GM12878 (cell line): ENCODE results near the gene FAM193A. TPM values are rescaled to one million over a fixed set of nuclear protein-coding genes. Genes with fewer than 3 reads are reported as not detected.
A peak's percentile ranks its signal among the peaks of the same experiment; 100 is the strongest.

Experiments used
- ATAC-seq: fragments of 200-7000 bp; cut with Tn5 transposase; 3 replicates; pipeline ENCODE4 v1.9.1; 2020; ENCODE audit warnings: mild to moderate bottlenecking, moderate library complexity
- BruUV-seq: library from RNA; stranded (reverse); fragments of 400-500 nt; replicated peaks from 2 replicates; lab custom pipeline; 2021; lab: Mats Ljungman, UMichigan
- CTCF ChIA-PET: fragments of 300-600 bp; sonication (Branson Sonifier 250); formaldehyde crosslinking; extraction: SDS; loops from one replicate; lab custom pipeline; 2021; ENCODE audit warnings: inconsistent platforms; lab: Yijun Ruan, JAX
- POLR2A ChIA-PET: fragments of 350-600 bp; formaldehyde crosslinking; extraction: SDS; loops from one replicate; lab custom pipeline; 2021; ENCODE audit warnings: inconsistent platforms; lab: Charles Lee
- RAD21 ChIA-PET: fragments of 300-600 bp; sonication (Branson Sonifier 250); formaldehyde crosslinking; loops from one replicate; lab custom pipeline; 2023; ENCODE audit warnings: antibody characterized with exemption; ENCODE audit not compliant: unreplicated experiment; lab: Charles Lee
- SMC1A ChIA-PET: fragments of 300-600 bp; sonication (Branson Sonifier 250); formaldehyde crosslinking; loops from one replicate; lab custom pipeline; 2023; ENCODE audit not compliant: unreplicated experiment, uncharacterized antibody; lab: Charles Lee
- DNase-seq: peaks from one replicate; pipeline ENCODE4 v3.0.0-alpha.2; 2011; ENCODE audit warnings: low read depth, low spot score
- FAIRE-seq: peaks from 3 replicates; lab custom pipeline; 2011; peaks lifted over from hg19 to GRCh38; lab: Jason Lieb, UNC
- H2AFZ ChIP-seq: 2 replicates; pipeline ENCODE4 v1.6.0; 2011; ENCODE audit warnings: low read depth, low read length, control low read depth; ENCODE audit not compliant: control insufficient read depth
- H3K27ac ChIP-seq: 2 replicates; pipeline ENCODE4 v1.5.1; 2011; ENCODE audit warnings: control low read depth; ENCODE audit not compliant: control insufficient read depth, insufficient read depth
- H3K27me3 ChIP-seq, 2 experiments: replicated peaks in 1 of 2; 2 replicates each; pipeline versions ENCODE4 v1.6.0 to v1.6.1; 2011; ENCODE audit warnings: low read length in 1 of 2; ENCODE audit not compliant: control insufficient read depth in 2 of 2, insufficient read depth in 2 of 2
- H3K36me3 ChIP-seq, 2 experiments: 2 replicates each; pipeline ENCODE4 v1.5.1; 2011; ENCODE audit warnings: low read length in 1 of 2; ENCODE audit not compliant: control insufficient read depth in 2 of 2, insufficient read depth in 2 of 2
- H3K4me1 ChIP-seq: 2 replicates; pipeline ENCODE4 v1.6.1; 2011; ENCODE audit warnings: mild to moderate bottlenecking, low read length, moderate library complexity, mixed read lengths; ENCODE audit not compliant: control insufficient read depth, insufficient read depth
- H3K4me2 ChIP-seq: 2 replicates; pipeline ENCODE4 v1.6.0; 2011; ENCODE audit warnings: control low read depth; ENCODE audit not compliant: control insufficient read depth, insufficient read depth
- H3K4me3 ChIP-seq: fragments of 200-600 bp; sonication (generic); 2 replicates; pipeline ENCODE4 v1.5.1; 2016
- H3K79me2 ChIP-seq: 2 replicates; pipeline ENCODE4 v1.6.0; 2011; ENCODE audit warnings: low read length; ENCODE audit not compliant: control insufficient read depth, insufficient read depth
- H3K9ac ChIP-seq: 2 replicates; pipeline ENCODE4 v1.8.0; 2011; ENCODE audit warnings: low read length, control low read depth, mixed read lengths; ENCODE audit not compliant: control insufficient read depth, insufficient read depth
- H3K9me3 ChIP-seq: replicated peaks from 3 replicates; pipeline ENCODE4 v1.5.1; 2011; ENCODE audit warnings: mild to moderate bottlenecking, low read length; ENCODE audit not compliant: control insufficient read depth, insufficient read depth
- H4K20me1 ChIP-seq: 2 replicates; pipeline ENCODE4 v1.6.0; 2011; ENCODE audit not compliant: control insufficient read depth, insufficient read depth
- ZSCAN29 ChIP-seq: fragments of 450-650 bp; IDR thresholded peaks from 2 replicates; pipeline ENCODE4 v1.6.1; 2017; ENCODE audit warnings: mild to moderate bottlenecking, moderate library complexity
- WGBS: methylation state at CpG from one replicate; pipeline ENCODE4 v1.1.6; 2016; ENCODE audit warnings: low lambda C conversion rate; ENCODE audit not compliant: insufficient replicate concordance, insufficient coverage; ENCODE audit errors: missing lambda C conversion rate; 5-methylcytosine and 5-hydroxymethylcytosine counted together
- in situ Hi-C: fragments of 300-500 bp; cut with MboI; formaldehyde crosslinking; loops from 9 replicates; pipeline ENCODE4 v1.14.3; 2018; ENCODE audit warnings: mixed read lengths
- intact Hi-C: fragments of 100-400 bp; cut with micrococcal nuclease; formaldehyde crosslinking; loops from one replicate; pipeline ENCODE4 v1.14.2; 2022; ENCODE audit not compliant: unreplicated experiment
- polyA plus RNA-seq, 11 experiments: library from polyadenylated mRNA; depleted of rRNA in 4 of 11; unstranded in 6 of 11; stranded (reverse) in 5 of 11; fragments of >200 nt; fragmentation: Nextera tagmentation in 4 of 11; fragmentation: Illumina TruSeq in 1 of 11; extraction: Ambion mirVana in 4 of 11; extraction: Trizol in 1 of 11; gene quantifications; 1 replicate in 1 of 11; 2 replicates in 10 of 11; pipeline versions ENCODE4 v1.2.1 to v1.2.3, GENCODE V29; 2011 to 2016; ENCODE audit warnings: inconsistent platforms in 2 of 11, missing spikeins in 2 of 11, low read depth in 1 of 11
- total RNA-seq, 4 experiments: library from RNA; depleted of rRNA in 3 of 4; stranded (reverse); fragments of >200 nt in 3 of 4; fragmentation: Illumina TruSeq in 1 of 4; extraction: Trizol in 1 of 4; gene quantifications; 2 replicates each; pipeline versions ENCODE4 v1.2.1 to v1.2.3, GENCODE V29; 2013 to 2021
- TF ChIP-seq, protein P1 (sequence below): fragments of 450-650 bp; IDR thresholded peaks from 2 replicates; pipeline ENCODE4 v1.6.1; 2017; ENCODE audit warnings: mild to moderate bottlenecking, moderate library complexity

FAM193A gene
- total and polyA plus RNA-seq, 10 of the 15 experiments (the other 5 are each of a cell fraction or from before 2014, with no cell fraction given), result 0.52 to 23.3 (median 7.4) TPM

DNA sequence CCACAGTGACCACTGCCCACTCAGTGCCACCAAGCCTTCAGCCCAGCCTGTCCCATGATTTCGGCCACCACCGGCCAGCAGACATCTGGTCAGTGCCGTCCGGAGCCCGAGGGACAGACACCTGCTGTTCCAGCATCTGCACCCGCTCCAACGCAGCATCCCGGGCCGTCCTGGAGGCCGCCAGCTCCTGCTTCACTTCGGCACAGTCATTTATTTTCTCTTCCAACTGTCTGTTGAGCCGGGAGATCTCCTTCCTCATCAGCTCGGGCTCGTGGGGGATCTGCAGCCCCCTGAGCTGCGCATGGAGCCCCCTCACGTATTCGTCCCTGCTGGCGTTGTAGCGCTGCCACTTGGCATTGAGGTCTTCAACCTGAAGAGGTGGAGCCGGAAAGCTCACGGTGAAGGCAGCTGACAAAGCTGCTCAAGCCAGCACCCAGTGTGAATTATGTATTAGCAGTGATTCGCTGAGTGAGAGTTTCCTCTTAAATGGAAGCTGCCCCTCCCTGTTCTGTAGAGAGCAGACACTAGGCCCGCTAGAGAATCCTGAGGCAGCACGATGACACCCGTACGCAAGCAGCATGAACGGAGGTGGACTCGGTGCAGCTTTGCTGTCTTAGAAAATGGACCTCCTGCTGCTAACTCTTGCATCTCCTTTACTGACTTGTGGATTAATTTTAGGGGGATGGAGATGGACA is 208.3 kb downstream of the FAM193A start:
- Histone ChIP-seq H2AFZ (no peak overlapping the region), H3K4me1 (peaks cover 47% of the 10 kb centered on the region), H3K4me2 (no peak overlapping the region), H3K9ac (no peak overlapping the region), H3K79me2 (peaks cover 21% of the 10 kb centered on the region), H3K27me3 (no peaks in the 10 kb centered on the region), H3K4me3 (peak overlapping the region; percentile 10; the same call in 1 of the 2 replicates), H3K27ac (peak overlapping the region; percentile 91), H3K36me3 (peaks cover 21 to 28% of the 10 kb centered on the region in 2 experiments), H4K20me1 (no peaks in the 10 kb centered on the region), H3K9me3 (no peaks in the 10 kb centered on the region; the same call in 2 of the 3 replicates)
- no peak for FAIRE-seq
- WGBS, result 91% methylated on average over 27 of the region's 28 CpGs
- ChIA-PET SMC1A (interaction anchor here (4.3 kb wide), 1 partner anchor 48 kb away, joined by 31 read pairs; no protein-coding TSS in a partner anchor), RAD21 (interaction anchor here (0.6 to 4.7 kb wide), 4 partner anchors 10 to 49 kb away, joined by 4 to 29 read pairs (median 20); no protein-coding TSS in a partner anchor), CTCF (interaction anchor here (0.5 to 1.2 kb wide), 3 partner anchors 43 to 226 kb away, joined by 3 read pairs; no protein-coding TSS in a partner anchor), POLR2A (interaction anchor here (0.5 to 2.8 kb wide), 4 partner anchors 11 to 209 kb away, joined by 3 to 18 read pairs (median 12); partner anchors contain the start of gene TNIP2)
- intact Hi-C loops (loop anchor here (5.0 kb wide), 1 partner anchor 32 kb away; no protein-coding TSS in a partner anchor), in situ Hi-C loops (no loop called here)
- DNase-seq, result no peak
- TF ChIP-seq, protein P1, sequence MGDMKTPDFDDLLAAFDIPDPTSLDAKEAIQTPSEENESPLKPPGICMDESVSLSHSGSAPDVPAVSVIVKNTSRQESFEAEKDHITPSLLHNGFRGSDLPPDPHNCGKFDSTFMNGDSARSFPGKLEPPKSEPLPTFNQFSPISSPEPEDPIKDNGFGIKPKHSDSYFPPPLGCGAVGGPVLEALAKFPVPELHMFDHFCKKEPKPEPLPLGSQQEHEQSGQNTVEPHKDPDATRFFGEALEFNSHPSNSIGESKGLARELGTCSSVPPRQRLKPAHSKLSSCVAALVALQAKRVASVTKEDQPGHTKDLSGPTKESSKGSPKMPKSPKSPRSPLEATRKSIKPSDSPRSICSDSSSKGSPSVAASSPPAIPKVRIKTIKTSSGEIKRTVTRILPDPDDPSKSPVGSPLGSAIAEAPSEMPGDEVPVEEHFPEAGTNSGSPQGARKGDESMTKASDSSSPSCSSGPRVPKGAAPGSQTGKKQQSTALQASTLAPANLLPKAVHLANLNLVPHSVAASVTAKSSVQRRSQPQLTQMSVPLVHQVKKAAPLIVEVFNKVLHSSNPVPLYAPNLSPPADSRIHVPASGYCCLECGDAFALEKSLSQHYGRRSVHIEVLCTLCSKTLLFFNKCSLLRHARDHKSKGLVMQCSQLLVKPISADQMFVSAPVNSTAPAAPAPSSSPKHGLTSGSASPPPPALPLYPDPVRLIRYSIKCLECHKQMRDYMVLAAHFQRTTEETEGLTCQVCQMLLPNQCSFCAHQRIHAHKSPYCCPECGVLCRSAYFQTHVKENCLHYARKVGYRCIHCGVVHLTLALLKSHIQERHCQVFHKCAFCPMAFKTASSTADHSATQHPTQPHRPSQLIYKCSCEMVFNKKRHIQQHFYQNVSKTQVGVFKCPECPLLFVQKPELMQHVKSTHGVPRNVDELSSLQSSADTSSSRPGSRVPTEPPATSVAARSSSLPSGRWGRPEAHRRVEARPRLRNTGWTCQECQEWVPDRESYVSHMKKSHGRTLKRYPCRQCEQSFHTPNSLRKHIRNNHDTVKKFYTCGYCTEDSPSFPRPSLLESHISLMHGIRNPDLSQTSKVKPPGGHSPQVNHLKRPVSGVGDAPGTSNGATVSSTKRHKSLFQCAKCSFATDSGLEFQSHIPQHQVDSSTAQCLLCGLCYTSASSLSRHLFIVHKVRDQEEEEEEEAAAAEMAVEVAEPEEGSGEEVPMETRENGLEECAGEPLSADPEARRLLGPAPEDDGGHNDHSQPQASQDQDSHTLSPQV, result peak; percentile 17; the same call in 1 of the 2 replicates
- TF ChIP-seq ZSCAN29, result no peak
- no TSS peak for BruUV-seq
- ATAC-seq, result no peak
